ENCODE measurements around the gene BCL7B.

Gene BCL7B

DNA sequence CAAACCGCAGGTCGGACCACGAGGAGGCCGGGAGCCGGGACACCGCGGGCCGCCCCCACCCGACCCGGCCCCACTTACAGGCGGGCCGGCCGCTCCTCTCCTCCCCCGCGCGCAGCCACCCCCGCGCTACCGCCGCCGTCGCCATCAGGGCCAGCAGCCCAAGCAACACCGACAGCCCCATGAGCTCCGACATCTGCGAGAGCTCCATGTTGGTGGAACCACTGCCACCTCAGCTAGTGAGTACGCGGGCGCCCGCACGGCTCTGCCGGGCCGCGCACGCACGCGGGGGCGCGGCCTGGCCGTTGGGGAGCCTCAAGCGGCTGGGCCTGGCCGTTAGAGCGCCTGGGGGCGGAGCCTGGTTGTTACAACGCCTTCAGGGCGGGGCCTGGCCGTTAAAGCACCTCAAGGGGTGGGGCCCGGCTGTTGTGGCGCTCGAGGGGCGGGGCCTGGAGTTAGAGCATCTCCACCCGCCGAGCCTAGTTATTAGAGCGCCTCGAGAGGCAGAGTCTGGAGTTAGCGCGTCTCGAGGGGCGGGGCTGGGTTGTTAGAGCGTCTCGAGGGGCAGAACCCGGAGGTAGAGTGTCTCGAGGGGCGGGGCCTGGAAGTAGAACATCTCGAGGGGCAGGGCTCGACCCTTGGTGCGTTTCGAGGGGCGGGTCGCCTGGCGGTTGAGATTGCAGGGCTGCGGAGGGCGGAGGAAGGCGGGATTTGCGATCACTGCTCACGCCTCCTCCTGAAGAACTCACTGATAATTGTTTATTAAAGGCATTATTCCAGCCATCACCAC, 21.0 kb upstream of the BCL7B start, which contains the start of gene TBL2:
Gene TBL2 (minus strand): TSS at position 238 of the 787 bp plus-strand sequence. CDS start 30 bp downstream, at position 208.
- TF ChIP-seq, protein P1, sequence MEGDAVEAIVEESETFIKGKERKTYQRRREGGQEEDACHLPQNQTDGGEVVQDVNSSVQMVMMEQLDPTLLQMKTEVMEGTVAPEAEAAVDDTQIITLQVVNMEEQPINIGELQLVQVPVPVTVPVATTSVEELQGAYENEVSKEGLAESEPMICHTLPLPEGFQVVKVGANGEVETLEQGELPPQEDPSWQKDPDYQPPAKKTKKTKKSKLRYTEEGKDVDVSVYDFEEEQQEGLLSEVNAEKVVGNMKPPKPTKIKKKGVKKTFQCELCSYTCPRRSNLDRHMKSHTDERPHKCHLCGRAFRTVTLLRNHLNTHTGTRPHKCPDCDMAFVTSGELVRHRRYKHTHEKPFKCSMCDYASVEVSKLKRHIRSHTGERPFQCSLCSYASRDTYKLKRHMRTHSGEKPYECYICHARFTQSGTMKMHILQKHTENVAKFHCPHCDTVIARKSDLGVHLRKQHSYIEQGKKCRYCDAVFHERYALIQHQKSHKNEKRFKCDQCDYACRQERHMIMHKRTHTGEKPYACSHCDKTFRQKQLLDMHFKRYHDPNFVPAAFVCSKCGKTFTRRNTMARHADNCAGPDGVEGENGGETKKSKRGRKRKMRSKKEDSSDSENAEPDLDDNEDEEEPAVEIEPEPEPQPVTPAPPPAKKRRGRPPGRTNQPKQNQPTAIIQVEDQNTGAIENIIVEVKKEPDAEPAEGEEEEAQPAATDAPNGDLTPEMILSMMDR (IDR thresholded peaks at IDR 0.05; ENCODE audit: insufficient read depth, missing control alignments): peak; percentile 8
- FAIRE-seq: no peak
- peak; percentile 93 for DNase-seq (ENCODE audit: insufficient read length, low spot score)

- TF ChIP-seq, protein P1 (IDR thresholded peaks at IDR 0.05; ENCODE audit: insufficient read depth, missing control alignments): no peak
- DNase-seq (ENCODE audit: insufficient read length, low spot score) (no peak), FAIRE-seq (no peak)
These were observed 20.3 kb upstream of the BCL7B start for GRCh38 chr7:73577627-73578341.

GRCh38 chr7:73573791-73574190, 16.3 kb upstream of the BCL7B start:
- no peak for FAIRE-seq
- TF ChIP-seq, protein P1 (IDR thresholded peaks at IDR 0.05; ENCODE audit: insufficient read depth, missing control alignments): no peak
- no peak for DNase-seq (ENCODE audit: insufficient read length, low spot score)

- FAIRE-seq: no peak
- TF ChIP-seq, protein P1 (IDR thresholded peaks at IDR 0.05; ENCODE audit: insufficient read depth, missing control alignments): no peak
- no peak for DNase-seq (ENCODE audit: insufficient read length, low spot score)
These were observed 15.8 kb upstream of the BCL7B start for GRCh38 chr7:73573276-73573675.

DNA sequence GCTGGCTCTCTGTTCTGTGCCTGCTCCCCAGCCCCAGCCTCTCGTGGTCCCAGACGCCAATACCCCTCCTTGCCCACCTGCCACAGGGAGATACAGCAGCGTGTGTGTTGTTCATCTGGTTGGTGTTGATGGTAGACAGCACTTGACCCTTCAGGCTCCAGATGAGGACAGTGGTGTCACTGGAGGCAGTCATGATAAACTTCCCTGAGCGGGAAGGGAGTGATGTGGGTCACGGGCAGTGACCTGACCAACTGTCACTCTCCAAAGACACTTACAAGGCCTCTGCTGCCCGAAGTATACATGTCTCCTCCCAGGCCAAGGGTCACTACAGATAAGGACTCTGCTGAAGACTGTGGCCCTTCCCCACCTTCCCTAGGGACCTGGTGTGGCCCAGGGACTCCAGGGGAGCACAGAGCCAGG, 15.3 kb upstream of the BCL7B start:
- DNase-seq (ENCODE audit: insufficient read length, low spot score): no peak
- no peak for FAIRE-seq
- TF ChIP-seq, protein P1 (IDR thresholded peaks at IDR 0.05; ENCODE audit: insufficient read depth, missing control alignments): no peak

DNA sequence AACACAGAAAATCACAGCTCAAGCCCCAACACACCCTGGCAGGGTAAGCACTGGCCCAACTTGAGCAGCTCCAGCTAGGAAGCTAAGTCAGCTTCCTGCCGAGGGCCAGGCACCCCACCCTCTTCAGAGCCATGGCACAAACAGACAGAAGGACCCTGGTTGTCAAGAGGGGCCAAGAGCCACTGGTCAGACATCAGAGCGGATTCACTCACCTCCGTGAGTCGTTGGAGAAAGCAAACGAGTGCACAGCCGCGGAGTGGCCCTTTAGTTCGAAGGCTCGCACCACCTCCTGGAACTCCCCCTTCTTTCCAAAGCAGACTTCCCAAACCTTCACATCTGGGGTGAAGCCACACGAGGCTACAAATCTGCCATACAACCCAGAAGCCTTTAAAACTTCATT, 13.5 kb upstream of the BCL7B start:
- DNase-seq (ENCODE audit: insufficient read length, low spot score) (no peak), FAIRE-seq (no peak)
- TF ChIP-seq, protein P1 (IDR thresholded peaks at IDR 0.05; ENCODE audit: insufficient read depth, missing control alignments): no peak

DNA sequence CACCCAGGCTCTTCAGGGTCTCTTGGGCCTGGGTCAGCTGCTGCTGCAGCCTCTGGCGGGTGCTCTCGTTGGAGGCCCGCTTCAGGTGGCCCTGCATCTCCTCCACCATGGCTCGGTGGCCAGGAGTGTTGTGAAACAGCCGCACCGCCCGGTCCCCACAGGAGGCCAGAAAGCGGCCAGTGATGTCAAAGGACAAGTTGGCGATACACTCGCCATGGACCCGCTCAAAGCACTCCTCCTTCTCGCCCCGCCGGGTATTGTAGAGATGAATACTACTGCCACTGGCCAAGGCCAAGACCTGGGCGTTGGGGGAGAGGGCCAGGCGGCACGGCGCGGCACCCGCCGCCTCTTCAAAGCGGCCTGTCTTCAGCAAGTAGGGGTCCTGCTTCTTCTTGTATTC, 13.0 kb upstream of the BCL7B start:
- DNase-seq (ENCODE audit: insufficient read length, low spot score) (no peak), FAIRE-seq (no peak)
- TF ChIP-seq, protein P1 (IDR thresholded peaks at IDR 0.05; ENCODE audit: insufficient read depth, missing control alignments): no peak

All from D721Med (cell line).